Activated naive CD8-positive, alpha-beta T cell treated with anti-CD3 and anti-CD28 coated beads for 36 hours (primary cell): Measurements from ENCODE around the gene POLDIP2. TPM values are rescaled to one million over a fixed set of nuclear protein-coding genes. Genes with fewer than 3 reads are reported as not detected.

ENCODE experiments used
- DNase-seq: peaks from one replicate; pipeline ENCODE4 v3.0.0; 2021
- H3K27ac Mint-ChIP-seq: one replicate; pipeline ENCODE4 v1.8.0; 2022; ENCODE audit warnings: mild to moderate bottlenecking, moderate library complexity, mixed read lengths
- H3K27me3 Mint-ChIP-seq: one replicate; pipeline ENCODE4 v1.8.0; 2022; ENCODE audit warnings: mild to moderate bottlenecking, mixed read lengths
- H3K36me3 Mint-ChIP-seq: one replicate; pipeline ENCODE4 v1.8.0; 2021; ENCODE audit warnings: mild to moderate bottlenecking, mixed read lengths
- H3K4me1 Mint-ChIP-seq: one replicate; pipeline ENCODE4 v1.8.0; 2021; ENCODE audit warnings: mixed read lengths
- H3K4me3 Mint-ChIP-seq: one replicate; pipeline ENCODE4 v1.8.0; 2022; ENCODE audit warnings: mild to moderate bottlenecking, moderate library complexity, mixed read lengths
- H3K9me3 Mint-ChIP-seq: one replicate; pipeline ENCODE4 v1.8.0; 2022; ENCODE audit warnings: mixed read lengths
- total RNA-seq, 2 experiments: library from RNA; stranded (reverse); gene quantifications; one replicate each; pipeline ENCODE4 v1.2.3, GENCODE V29; 2021

Gene POLDIP2
- 100 to 1,000 TPM; 125 to 126 TPM for total RNA-seq

DNA sequence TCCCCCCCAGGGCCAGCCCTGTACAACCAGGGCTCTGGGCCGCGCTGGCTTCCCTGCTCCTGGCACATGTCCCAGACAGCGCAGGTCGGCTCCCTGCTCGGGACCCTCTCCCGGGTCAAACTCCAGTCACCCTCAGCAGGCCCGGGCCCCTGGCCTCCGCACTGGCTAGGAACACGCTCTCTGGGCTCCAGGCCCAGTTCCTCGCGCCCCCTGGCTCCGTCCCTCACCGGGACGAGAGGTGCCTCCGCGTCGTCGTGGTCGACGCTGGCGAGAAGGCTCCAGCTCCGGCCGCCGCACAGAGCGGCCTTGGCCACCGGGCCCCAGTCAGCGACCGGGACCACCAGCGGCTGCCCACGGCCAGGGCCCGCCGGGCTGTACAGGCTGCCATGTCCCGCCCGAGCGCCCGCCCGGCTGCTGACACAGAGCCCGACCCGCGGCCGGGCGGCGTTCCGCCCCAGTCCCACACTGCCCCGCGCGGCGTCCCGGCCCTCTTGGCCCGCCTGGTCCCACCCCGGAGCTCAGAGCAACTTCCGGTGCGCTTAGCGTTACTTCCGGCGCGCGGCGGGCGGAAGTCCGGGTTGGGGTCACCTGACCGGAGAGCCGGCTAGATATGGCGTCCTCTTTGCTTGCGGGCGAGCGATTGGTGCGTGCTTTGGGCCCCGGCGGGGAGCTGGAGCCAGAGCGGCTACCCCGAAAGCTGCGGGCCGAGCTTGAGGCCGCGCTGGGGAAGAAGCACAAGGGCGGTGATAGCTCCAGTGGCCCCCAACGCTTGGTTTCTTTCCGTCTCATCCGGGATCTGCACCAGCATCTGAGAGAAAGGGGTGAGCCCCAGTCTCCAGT, at the start of gene POLDIP2:
Gene POLDIP2 (minus strand): TSS at position 467 of the 840 bp plus-strand sequence. CDS start 79 bp downstream, at position 388.
- Mint-ChIP-seq H3K36me3 (peaks cover 13% of the 10 kb centered on the region), H3K4me3 (peak within 1 kb of the TSS; percentile 88), H3K27me3 (no peaks in the 10 kb centered on the region), H3K9me3 (no peaks in the 10 kb centered on the region), H3K27ac (peak within 1 kb of the TSS; percentile 89), H3K4me1 (peaks cover 29% of the 10 kb centered on the region)
- DNase-seq = peak; percentile 98

DNA sequence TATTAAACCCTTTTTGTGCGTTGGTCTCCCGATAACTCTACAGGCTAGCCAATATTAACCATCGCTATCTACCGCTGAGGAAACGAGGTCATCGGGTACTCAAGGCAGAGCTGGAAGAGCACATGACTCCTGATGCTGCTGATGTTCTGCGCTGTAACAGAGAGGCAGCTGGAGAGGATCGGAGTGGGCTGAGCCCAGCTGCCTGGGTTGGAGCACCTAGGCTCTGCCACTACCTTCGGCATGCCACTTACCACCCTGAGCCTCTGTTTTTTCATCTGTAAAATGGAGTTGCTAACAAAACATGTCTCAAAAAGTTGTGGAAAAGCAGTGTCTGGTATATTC, 49.1 kb upstream of the POLDIP2 start:
- no peaks in the 10 kb centered on the region for H3K27me3 Mint-ChIP-seq
- peak overlapping the region; percentile 76 for H3K4me3 Mint-ChIP-seq
- DNase-seq = no peak
- H3K27ac Mint-ChIP-seq = peak overlapping the region; percentile 54
- H3K9me3 Mint-ChIP-seq = no peaks in the 10 kb centered on the region
- H3K4me1 Mint-ChIP-seq = peaks cover 11% of the 10 kb centered on the region
- H3K36me3 Mint-ChIP-seq = no peaks in the 10 kb centered on the region

DNA sequence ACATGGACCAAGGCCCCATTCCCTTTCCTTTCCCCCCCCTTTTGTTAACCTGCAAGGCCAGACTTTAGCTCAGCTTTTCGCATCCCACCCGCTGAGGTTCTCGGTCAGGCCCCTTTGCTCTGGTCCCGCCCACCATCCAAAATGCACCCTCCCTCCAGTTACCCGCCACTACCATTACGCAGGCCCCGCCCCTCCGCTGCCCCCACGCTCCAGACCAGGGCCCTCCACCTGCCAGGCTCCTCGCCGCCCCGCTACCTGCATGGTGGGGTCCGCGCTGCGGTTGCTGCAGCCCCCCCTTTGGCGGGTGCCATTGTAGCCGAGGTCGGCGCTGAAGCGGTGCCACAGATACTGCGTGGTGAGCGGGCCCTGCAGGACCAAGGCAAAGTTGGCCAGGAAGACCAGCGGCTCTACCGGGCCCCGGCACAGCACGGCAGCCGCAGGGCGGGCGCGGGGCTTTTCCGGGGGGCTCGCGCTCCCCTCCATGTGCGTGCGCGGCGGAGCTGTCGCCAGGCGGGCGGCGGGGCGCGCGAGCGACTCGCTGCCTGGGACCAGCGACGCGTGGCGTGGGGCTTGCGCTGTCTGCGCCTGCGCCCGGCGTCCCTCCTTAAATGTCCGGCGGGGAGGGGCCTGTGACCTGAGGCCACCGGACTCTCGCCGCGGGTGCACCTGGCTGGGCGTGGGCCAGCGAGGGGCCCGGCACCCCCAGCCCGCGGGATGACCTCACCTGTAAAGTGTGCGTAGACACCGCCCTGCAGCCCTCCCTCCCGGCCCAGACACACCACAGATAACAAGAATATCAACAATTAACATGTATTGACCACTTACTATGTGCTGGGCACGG, 48.5 kb upstream of the POLDIP2 start, which contains the start of gene SLC46A1:
Gene SLC46A1 (minus strand): TSS at position 581 of the 841 bp plus-strand sequence. CDS start 98 bp downstream, at position 483.
- Mint-ChIP-seq H3K27ac (peak within 1 kb of the TSS; percentile 54), H3K9me3 (no peaks in the 10 kb centered on the region), H3K36me3 (no peaks in the 10 kb centered on the region), H3K27me3 (no peaks in the 10 kb centered on the region), H3K4me3 (peak within 1 kb of the TSS; percentile 83), H3K4me1 (peaks cover 11% of the 10 kb centered on the region)
- DNase-seq = peak; percentile 76

DNA sequence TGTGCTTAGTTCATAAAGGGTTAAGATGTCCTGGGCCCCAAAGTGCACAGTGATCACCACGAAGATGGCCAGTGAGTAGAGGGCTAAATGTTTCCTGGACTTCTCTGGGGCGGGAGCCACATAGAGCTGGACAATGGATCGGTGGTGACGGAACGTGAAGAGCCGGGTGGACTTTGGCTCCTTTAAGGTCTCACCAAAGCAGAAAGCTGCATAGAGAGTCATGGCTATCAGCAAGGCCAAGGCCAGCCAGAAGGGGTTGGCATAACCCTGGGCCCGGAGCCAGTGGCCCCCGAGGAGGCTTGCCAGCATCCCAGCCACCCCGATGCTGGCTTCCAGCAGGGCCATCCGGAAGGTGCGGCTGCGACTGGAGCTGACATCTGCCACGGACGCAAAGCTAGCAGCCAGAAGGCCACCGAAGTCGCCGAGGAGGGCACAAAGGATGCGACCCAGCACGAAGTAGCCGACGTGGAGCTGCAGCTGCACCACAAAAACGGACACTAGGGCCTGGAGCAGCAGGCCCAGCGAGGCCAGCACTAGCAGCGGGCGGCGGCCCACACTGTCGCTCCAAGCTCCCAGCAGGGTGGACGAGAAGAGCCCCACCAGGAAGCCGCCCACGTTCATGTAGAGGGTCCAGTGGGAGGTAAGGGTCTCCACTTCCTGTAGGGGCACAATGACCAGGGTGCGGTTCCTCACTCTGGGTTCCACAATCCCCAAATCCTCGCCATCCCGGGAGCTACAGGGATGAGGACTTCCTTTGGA, 47.7 kb upstream of the POLDIP2 start:
- no peak for DNase-seq
- Mint-ChIP-seq H3K4me3 (peak overlapping the region; percentile 83), H3K27me3 (no peaks in the 10 kb centered on the region), H3K36me3 (no peaks in the 10 kb centered on the region), H3K9me3 (no peaks in the 10 kb centered on the region), H3K4me1 (peaks cover 11% of the 10 kb centered on the region), H3K27ac (no peak overlapping the region)

GRCh38 chr17:28404461-28404811, 47.1 kb upstream of the POLDIP2 start:
- no peak for DNase-seq
- H3K27me3 Mint-ChIP-seq = no peaks in the 10 kb centered on the region
- H3K9me3 Mint-ChIP-seq = no peaks in the 10 kb centered on the region
- H3K4me1 Mint-ChIP-seq = peaks cover 11% of the 10 kb centered on the region
- no peak overlapping the region for H3K4me3 Mint-ChIP-seq
- H3K36me3 Mint-ChIP-seq = no peaks in the 10 kb centered on the region
- no peak overlapping the region for H3K27ac Mint-ChIP-seq

DNA sequence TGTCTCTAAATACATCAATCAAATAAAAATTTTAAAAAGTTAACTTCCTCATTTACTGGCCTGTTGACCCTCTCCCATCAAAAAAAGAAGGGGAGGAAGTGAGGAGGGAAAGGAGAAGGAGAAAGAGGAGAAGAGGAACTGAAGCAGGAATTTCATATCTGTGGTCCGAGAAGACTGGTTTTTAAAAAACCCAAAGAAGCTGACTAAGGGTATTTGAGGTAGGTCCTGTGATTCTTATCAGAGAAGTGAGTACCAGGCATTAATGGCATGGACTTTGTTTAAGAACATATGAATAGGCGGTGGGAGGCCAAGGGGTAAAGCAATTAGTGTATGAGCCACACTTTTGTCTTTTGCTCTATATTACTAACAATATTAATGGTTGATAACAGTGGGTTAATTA, 46.7 kb upstream of the POLDIP2 start:
- Mint-ChIP-seq H3K4me1 (peaks cover 11% of the 10 kb centered on the region), H3K27me3 (no peaks in the 10 kb centered on the region), H3K27ac (no peak overlapping the region), H3K9me3 (no peaks in the 10 kb centered on the region), H3K36me3 (no peaks in the 10 kb centered on the region), H3K4me3 (no peak overlapping the region)
- no peak for DNase-seq

GRCh38 chr17:28402844-28403243, 45.5 kb upstream of the POLDIP2 start:
- Mint-ChIP-seq H3K27ac (no peak overlapping the region), H3K27me3 (no peaks in the 10 kb centered on the region), H3K9me3 (no peaks in the 10 kb centered on the region), H3K36me3 (no peaks in the 10 kb centered on the region), H3K4me1 (peaks cover 11% of the 10 kb centered on the region), H3K4me3 (no peak overlapping the region)
- DNase-seq = no peak

DNA sequence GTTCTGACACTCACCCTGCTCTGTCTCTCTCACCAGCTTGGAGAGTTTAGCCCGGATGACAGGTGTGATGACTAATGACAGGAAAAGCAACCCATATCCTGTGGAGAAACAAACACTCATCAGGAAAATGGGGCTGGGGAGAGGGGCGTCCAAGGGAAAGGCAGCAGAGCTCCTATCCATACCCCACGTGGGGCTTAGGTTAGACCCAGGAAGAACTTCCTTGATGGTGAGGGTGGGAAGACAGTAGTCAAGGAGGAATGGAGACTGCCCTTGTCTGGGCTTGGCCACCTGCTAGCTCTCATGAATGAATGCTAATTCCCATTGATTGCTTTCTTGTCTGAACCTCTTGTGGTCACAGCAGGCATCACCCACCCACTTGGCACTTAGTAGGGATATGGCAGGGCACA, 44.9 kb upstream of the POLDIP2 start:
- H3K36me3 Mint-ChIP-seq = no peaks in the 10 kb centered on the region
- H3K27ac Mint-ChIP-seq = peak overlapping the region; percentile 7
- no peaks in the 10 kb centered on the region for H3K9me3 Mint-ChIP-seq
- DNase-seq = no peak
- peaks cover 11% of the 10 kb centered on the region for H3K4me1 Mint-ChIP-seq
- no peak overlapping the region for H3K4me3 Mint-ChIP-seq
- H3K27me3 Mint-ChIP-seq = no peaks in the 10 kb centered on the region

GRCh38 chr17:28399808-28400207, 42.5 kb upstream of the POLDIP2 start:
- no peak for DNase-seq
- Mint-ChIP-seq H3K36me3 (no peaks in the 10 kb centered on the region), H3K27me3 (no peaks in the 10 kb centered on the region), H3K4me1 (peaks cover 8% of the 10 kb centered on the region), H3K27ac (no peak overlapping the region), H3K9me3 (no peaks in the 10 kb centered on the region), H3K4me3 (no peak overlapping the region)

GRCh38 chr17:28398280-28398981, 41.1 kb upstream of the POLDIP2 start:
- Mint-ChIP-seq H3K27me3 (no peaks in the 10 kb centered on the region), H3K4me3 (no peak overlapping the region), H3K27ac (no peak overlapping the region), H3K36me3 (no peaks in the 10 kb centered on the region), H3K4me1 (peaks cover 4% of the 10 kb centered on the region), H3K9me3 (no peaks in the 10 kb centered on the region)
- no peak for DNase-seq

DNA sequence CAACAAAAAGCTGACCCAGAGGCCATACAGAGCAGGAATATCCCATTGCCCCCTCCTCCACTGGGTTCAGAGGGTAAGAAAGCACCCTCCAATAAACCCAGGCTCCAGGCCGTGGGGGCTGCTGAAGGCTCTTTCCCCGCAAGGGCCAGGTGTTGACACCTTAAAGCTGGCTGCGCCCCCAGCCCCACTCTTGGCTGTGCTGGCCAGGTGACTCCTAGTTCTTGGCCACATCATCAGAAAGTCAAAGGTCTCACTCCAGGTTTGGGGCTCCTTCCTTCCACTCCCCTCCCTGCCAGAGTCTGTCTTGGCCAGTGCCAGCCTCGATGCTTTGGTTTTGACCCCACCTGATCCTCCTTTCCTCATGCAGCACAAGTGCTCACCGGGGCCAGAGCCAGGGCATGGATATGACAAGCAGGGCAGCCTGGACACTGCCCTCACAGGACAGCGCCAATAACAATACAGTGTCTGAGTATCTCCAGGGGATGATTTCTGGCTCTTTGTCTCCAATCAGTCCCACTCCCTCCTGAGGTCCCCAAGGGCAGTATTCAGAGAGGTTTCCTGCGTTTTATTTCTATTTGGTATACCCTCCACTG, 40.5 kb upstream of the POLDIP2 start:
- no peak for DNase-seq
- no peaks in the 10 kb centered on the region for H3K4me1 Mint-ChIP-seq
- H3K4me3 Mint-ChIP-seq = no peak overlapping the region
- no peaks in the 10 kb centered on the region for H3K36me3 Mint-ChIP-seq
- H3K27ac Mint-ChIP-seq = no peak overlapping the region
- no peaks in the 10 kb centered on the region for H3K27me3 Mint-ChIP-seq
- H3K9me3 Mint-ChIP-seq = no peaks in the 10 kb centered on the region

DNA sequence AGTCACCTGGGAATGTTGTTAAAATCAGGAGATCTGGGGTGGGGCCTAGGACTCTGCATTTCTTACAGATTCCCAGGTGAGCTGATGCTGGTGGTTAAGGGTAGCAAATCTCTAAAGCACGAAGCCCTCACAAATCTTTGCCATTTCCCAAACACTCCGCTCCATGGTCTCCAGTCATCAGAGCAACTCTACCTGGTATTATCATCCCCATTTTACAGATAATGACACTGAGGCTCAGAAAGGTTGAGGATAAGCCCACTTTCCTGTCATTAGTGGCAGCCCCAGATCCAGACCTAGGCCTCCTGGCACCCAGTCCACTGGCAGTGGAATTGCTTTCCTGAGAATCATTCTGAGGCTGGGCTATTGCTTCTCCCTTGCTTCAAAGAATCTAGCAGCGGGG, 39.9 kb upstream of the POLDIP2 start:
- no peak for DNase-seq
- H3K27me3 Mint-ChIP-seq = no peaks in the 10 kb centered on the region
- no peak overlapping the region for H3K27ac Mint-ChIP-seq
- no peak overlapping the region for H3K4me3 Mint-ChIP-seq
- no peaks in the 10 kb centered on the region for H3K9me3 Mint-ChIP-seq
- H3K36me3 Mint-ChIP-seq = no peaks in the 10 kb centered on the region
- no peaks in the 10 kb centered on the region for H3K4me1 Mint-ChIP-seq

DNA sequence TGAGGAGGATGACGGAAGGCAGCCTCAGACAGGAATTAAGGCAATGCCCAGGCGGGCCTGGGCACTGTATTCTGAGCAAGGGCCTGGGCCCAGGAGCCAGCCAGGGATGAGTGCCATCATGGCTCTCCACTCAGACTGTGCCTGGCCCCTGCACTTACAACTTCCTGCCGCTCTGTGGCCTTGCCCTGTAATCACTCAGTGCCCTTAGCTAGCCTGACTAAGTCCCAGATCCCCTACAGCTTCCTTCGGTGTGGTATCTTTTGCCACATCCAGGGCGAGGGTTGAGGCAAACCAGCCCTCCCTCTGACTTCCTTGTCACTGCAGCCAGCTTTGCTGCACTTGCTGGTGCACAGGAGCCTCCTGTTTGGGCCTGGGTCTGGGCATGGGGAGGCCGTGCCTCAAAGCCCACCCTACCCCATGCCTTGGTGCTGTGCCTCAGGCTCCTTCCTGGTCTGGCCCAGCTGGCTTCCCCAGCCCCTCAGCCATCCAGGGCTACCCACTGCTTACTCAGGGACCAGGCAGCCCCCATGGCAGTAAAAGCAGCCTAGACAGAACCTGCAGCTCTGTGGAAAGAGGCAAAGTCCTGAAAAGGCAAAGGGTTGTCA, 39.4 kb upstream of the POLDIP2 start:
- Mint-ChIP-seq H3K4me3 (no peak overlapping the region), H3K9me3 (no peaks in the 10 kb centered on the region), H3K4me1 (no peaks in the 10 kb centered on the region), H3K36me3 (no peaks in the 10 kb centered on the region), H3K27me3 (no peaks in the 10 kb centered on the region), H3K27ac (no peak overlapping the region)
- no peak for DNase-seq

GRCh38 chr17:28395968-28396367, 38.6 kb upstream of the POLDIP2 start:
- H3K27me3 Mint-ChIP-seq = no peaks in the 10 kb centered on the region
- DNase-seq = no peak
- H3K36me3 Mint-ChIP-seq = peaks cover 5% of the 10 kb centered on the region
- H3K27ac Mint-ChIP-seq = no peak overlapping the region
- no peaks in the 10 kb centered on the region for H3K9me3 Mint-ChIP-seq
- H3K4me3 Mint-ChIP-seq = no peak overlapping the region
- H3K4me1 Mint-ChIP-seq = no peaks in the 10 kb centered on the region
